K562 (cell line): Measurements from ENCODE around the gene NEURL1B. TPM values are rescaled to one million over a fixed set of nuclear protein-coding genes. Genes with fewer than 3 reads are reported as not detected.

ENCODE experiments used
- ATAC-seq: fragments of 200-7000 bp; cut with Tn5 transposase; 3 replicates; pipeline ENCODE4 v1.9.1; 2020; ENCODE audit warnings: moderate library complexity
- BruUV-seq: library from RNA; stranded (reverse); fragments of 400-500 nt; replicated peaks from 2 replicates; lab custom pipeline; 2021; lab: Mats Ljungman, UMichigan
- CTCF ChIA-PET: fragments of 300-600 bp; formaldehyde crosslinking; extraction: SDS; loops from one replicate; lab custom pipeline; 2021; ENCODE audit warnings: low intra/inter-chr PET ratio; lab: Yijun Ruan, JAX
- POLR2A ChIA-PET: fragments of 300-600, 350-650 bp; sonication (Branson Sonifier 250); formaldehyde crosslinking; extraction: SDS; loops from one replicate; lab custom pipeline; 2021; ENCODE audit warnings: antibody characterized with exemption, inconsistent platforms; lab: Yijun Ruan, JAX
- DNase-seq, 4 experiments: peaks; one replicate each; pipeline versions ENCODE4 v3.0.0 to v3.0.0-alpha.2; 2011 to 2018; ENCODE audit warnings: low spot score in 3 of 4, mixed read lengths in 3 of 4; ENCODE audit errors: extremely low read depth in 1 of 4
- FAIRE-seq: peaks from 2 replicates; lab custom pipeline; 2011; peaks lifted over from hg19 to GRCh38; lab: Jason Lieb, UNC
- H2AFZ ChIP-seq: 2 replicates; pipeline ENCODE4 v1.6.0; 2011; ENCODE audit warnings: low read depth, low read length, control low read depth, inconsistent platforms
- H3K27ac ChIP-seq: fragments of 200-600 bp; 3 replicates; pipeline ENCODE4 v1.8.0; 2011; ENCODE audit warnings: low read depth, mild to moderate bottlenecking, control low read depth, inconsistent platforms, low read length, moderate library complexity, mixed read lengths; ENCODE audit errors: extremely low read depth
- H3K27me3 ChIP-seq, 2 experiments: fragments of 300-600 bp in 1 of 2; 2 replicates in 1 of 2; 3 replicates in 1 of 2; pipeline versions ENCODE4 v1.6.0 to v1.8.0; 2011; ENCODE audit warnings: inconsistent platforms in 2 of 2, low read length in 2 of 2, mild to moderate bottlenecking in 1 of 2, mixed read lengths in 1 of 2, moderate library complexity in 1 of 2; ENCODE audit not compliant: control insufficient read depth in 2 of 2, insufficient read depth in 2 of 2
- H3K36me3 ChIP-seq: fragments of 300-600 bp; 3 replicates; pipeline ENCODE4 v1.8.0; 2011; ENCODE audit warnings: mild to moderate bottlenecking, low read length, inconsistent platforms; ENCODE audit not compliant: control insufficient read depth, insufficient read depth
- H3K4me1 ChIP-seq, 2 experiments: fragments of 200-600 bp in 1 of 2; replicated peaks in 1 of 2; 2 replicates in 1 of 2; 3 replicates in 1 of 2; pipeline versions ENCODE4 v1.5.1 to v1.8.0; 2011; ENCODE audit warnings: inconsistent platforms in 2 of 2, low read length in 2 of 2, mild to moderate bottlenecking in 1 of 2, mixed read lengths in 1 of 2, moderate library complexity in 1 of 2; ENCODE audit not compliant: control insufficient read depth in 2 of 2, insufficient read depth in 2 of 2
- H3K4me2 ChIP-seq: 2 replicates; pipeline ENCODE4 v1.6.1; 2011; ENCODE audit warnings: low read length, control low read depth, inconsistent platforms, mixed read lengths; ENCODE audit not compliant: insufficient read depth
- H3K4me3 ChIP-seq: fragments of 200-600 bp; sonication (generic), shearing (Covaris generic); 2 replicates; pipeline ENCODE4 v1.5.1; 2016; ENCODE audit warnings: control low read depth, inconsistent platforms
- H3K79me2 ChIP-seq: fragments of 200-600 bp; 3 replicates; pipeline ENCODE4 v1.8.0; 2011; ENCODE audit warnings: low read length, inconsistent platforms; ENCODE audit not compliant: control insufficient read depth, insufficient read depth
- H3K9ac ChIP-seq, 2 experiments: 2 replicates each; pipeline versions ENCODE4 v1.6.0 to v1.6.1; 2011; ENCODE audit warnings: low read depth in 2 of 2, low read length in 2 of 2, control low read depth in 1 of 2, inconsistent platforms in 1 of 2, mild to moderate bottlenecking in 1 of 2, mixed read lengths in 1 of 2; ENCODE audit not compliant: insufficient read depth in 1 of 2
- H3K9me1 ChIP-seq: one replicate; pipeline ENCODE4 v1.6.0; 2011; ENCODE audit warnings: inconsistent platforms, mild to moderate bottlenecking, low read length, moderate library complexity; ENCODE audit not compliant: control insufficient read depth, insufficient read depth
- H3K9me3 ChIP-seq: replicated peaks from 2 replicates; pipeline ENCODE4 v1.5.1; 2011; ENCODE audit warnings: low read depth, low read length, inconsistent platforms; ENCODE audit not compliant: control insufficient read depth, insufficient read depth
- H4K20me1 ChIP-seq: replicated peaks from 2 replicates; pipeline ENCODE4 v1.6.1; 2011; ENCODE audit warnings: low read length, inconsistent platforms, mixed read lengths; ENCODE audit not compliant: control insufficient read depth, insufficient read depth
- ARNT ChIP-seq, 2 experiments: fragments of 450-650 bp; IDR thresholded peaks; 2 replicates each; pipeline ENCODE4 v1.6.1; 2016; ENCODE audit warnings: mild to moderate bottlenecking in 1 of 2
- XRCC3 ChIP-seq: fragments of 450-650 bp; IDR thresholded peaks from 2 replicates; pipeline ENCODE4 v1.6.1; 2017; ENCODE audit warnings: mild to moderate bottlenecking, moderate library complexity
- XRCC5 ChIP-seq: fragments of 200-400 bp; formaldehyde crosslinking; IDR thresholded peaks from 2 replicates; pipeline ENCODE4 v1.6.1; 2017; ENCODE audit warnings: low read depth, mild to moderate bottlenecking, low read length
- ZNF778 ChIP-seq: fragments of 450-650 bp; formaldehyde crosslinking; IDR thresholded peaks from 2 replicates; pipeline ENCODE4 v1.4.0; 2020; ENCODE audit warnings: mild to moderate bottlenecking, moderate library complexity
- WGBS: fragments of 100-300 bp; shearing (Covaris generic); methylation state at CpG from one replicate; pipeline ENCODE4 v1.1.6; 2016; ENCODE audit warnings: low coverage, mixed read lengths; ENCODE audit not compliant: insufficient coverage; ENCODE audit errors: missing lambda C conversion rate; 5-methylcytosine and 5-hydroxymethylcytosine counted together
- in situ Hi-C: fragments of 300-500 bp; cut with MboI; formaldehyde crosslinking; loops from 4 replicates; pipeline ENCODE4 v1.15.0; 2018; ENCODE audit warnings: inconsistent platforms, mixed read lengths
- intact Hi-C: fragments of 100-400 bp; cut with micrococcal nuclease; formaldehyde crosslinking; loops from 2 replicates; pipeline ENCODE4 v1.14.2; 2022
- polyA plus RNA-seq, 8 experiments: library from polyadenylated mRNA; depleted of rRNA in 4 of 8; stranded (reverse) in 5 of 8; unstranded in 3 of 8; fragments of >200 nt; fragmentation: Nextera tagmentation in 2 of 8; fragmentation: Illumina TruSeq in 1 of 8; extraction: Ambion mirVana in 2 of 8; extraction: Trizol in 1 of 8; gene quantifications; 2 replicates each; pipeline versions ENCODE4 v1.2.1 to v1.2.3, GENCODE V29; 2011 to 2014; ENCODE audit warnings: inconsistent platforms in 1 of 8, missing spikeins in 1 of 8
- total RNA-seq, 7 experiments: library from RNA; depleted of rRNA in 6 of 7; stranded (reverse); fragments of >200 nt in 6 of 7; fragmentation: Illumina TruSeq in 2 of 7; extraction: Trizol in 2 of 7; gene quantifications; 2 replicates each; pipeline versions ENCODE4 v1.2.1 to v1.2.3, GENCODE V29; 2011 to 2021; ENCODE audit warnings: low replicate concordance in 1 of 7
- TF ChIP-seq, protein P1 (sequence below): fragments of 450-650 bp; IDR thresholded peaks from 2 replicates; pipeline ENCODE4 v1.6.1; 2016; ENCODE audit warnings: borderline replicate concordance
- TF ChIP-seq, protein P2 (sequence below), 3 experiments: fragments of 200-800 bp in 1 of 3; fragments of 250-450 bp in 1 of 3; fragments of 450-650 bp in 1 of 3; sonication (Bioruptor Pico) in 1 of 3; sonication (Bioruptor generic) in 1 of 3; formaldehyde crosslinking in 1 of 3; IDR thresholded peaks; 2 replicates each; pipeline versions ENCODE4 v1.6.1 to v1.8.0; 2016 to 2022; ENCODE audit warnings: mild to moderate bottlenecking in 2 of 3, missing genetic modification characterization in 2 of 3, missing compliant biosample characterization in 1 of 3, moderate library complexity in 1 of 3

Gene NEURL1B
- total and polyA plus RNA-seq, 9 of the 15 experiments (the other 6 are each of a cell fraction or from before 2014, with no cell fraction given) = 0.04 TPM; not detected in 8

DNA sequence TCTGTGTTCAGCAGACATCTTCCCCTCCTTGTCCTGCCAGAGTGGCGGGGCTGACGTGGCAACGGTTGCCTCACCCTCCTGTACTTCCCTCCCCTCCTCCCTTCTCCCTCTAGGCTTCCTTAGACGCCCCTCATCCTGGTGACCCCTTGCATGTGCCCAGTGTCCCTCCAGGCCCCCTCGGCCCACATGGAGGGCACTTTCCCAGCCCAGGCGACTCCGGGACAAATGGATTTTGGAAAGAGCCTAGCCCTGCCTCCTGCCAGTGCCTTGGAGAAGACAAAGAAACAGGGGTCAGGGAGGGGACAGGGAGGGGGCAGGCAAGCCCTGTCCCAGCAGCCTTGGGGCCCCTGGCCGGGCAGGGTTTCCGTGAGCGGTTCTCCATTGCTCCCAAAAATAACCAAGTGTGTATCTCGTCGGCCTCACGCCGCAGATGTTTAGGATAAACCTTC lies 38.3 kb upstream of the NEURL1B start:
- Histone ChIP-seq H3K79me2 (no peaks in the 10 kb centered on the region), H3K27ac (no peak overlapping the region), H3K36me3 (no peaks in the 10 kb centered on the region), H3K9me1 (peaks cover 3% of the 10 kb centered on the region), H3K4me2 (no peak overlapping the region), H4K20me1 (no peaks in the 10 kb centered on the region), H3K9me3 (no peaks in the 10 kb centered on the region), H3K9ac (no peak overlapping the region), H3K4me3 (no peak overlapping the region), H3K4me1 (no peaks in the 10 kb centered on the region), H3K27me3 (peaks cover 8 to 42% of the 10 kb centered on the region in 2 experiments; a peak in 4 of 5 replicates), H2AFZ (no peak overlapping the region)
- ATAC-seq (no peak), FAIRE-seq (no peak), DNase-seq (no peak)
- in situ Hi-C loops (no loop called here), intact Hi-C loops (no loop called here)
- under 1% methylated on average over 10 of the region's 14 CpGs for WGBS
- TF ChIP-seq ARNT (IDR thresholded peaks at IDR 0.05) (no peak), XRCC3 (no peak), XRCC5 (no peak), ZNF778 (CRISPR knock-in tag) (no peak)
- TF ChIP-seq, protein P1, sequence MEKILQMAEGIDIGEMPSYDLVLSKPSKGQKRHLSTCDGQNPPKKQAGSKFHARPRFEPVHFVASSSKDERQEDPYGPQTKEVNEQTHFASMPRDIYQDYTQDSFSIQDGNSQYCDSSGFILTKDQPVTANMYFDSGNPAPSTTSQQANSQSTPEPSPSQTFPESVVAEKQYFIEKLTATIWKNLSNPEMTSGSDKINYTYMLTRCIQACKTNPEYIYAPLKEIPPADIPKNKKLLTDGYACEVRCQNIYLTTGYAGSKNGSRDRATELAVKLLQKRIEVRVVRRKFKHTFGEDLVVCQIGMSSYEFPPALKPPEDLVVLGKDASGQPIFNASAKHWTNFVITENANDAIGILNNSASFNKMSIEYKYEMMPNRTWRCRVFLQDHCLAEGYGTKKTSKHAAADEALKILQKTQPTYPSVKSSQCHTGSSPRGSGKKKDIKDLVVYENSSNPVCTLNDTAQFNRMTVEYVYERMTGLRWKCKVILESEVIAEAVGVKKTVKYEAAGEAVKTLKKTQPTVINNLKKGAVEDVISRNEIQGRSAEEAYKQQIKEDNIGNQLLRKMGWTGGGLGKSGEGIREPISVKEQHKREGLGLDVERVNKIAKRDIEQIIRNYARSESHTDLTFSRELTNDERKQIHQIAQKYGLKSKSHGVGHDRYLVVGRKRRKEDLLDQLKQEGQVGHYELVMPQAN = no peak
- TF ChIP-seq, protein P2, sequence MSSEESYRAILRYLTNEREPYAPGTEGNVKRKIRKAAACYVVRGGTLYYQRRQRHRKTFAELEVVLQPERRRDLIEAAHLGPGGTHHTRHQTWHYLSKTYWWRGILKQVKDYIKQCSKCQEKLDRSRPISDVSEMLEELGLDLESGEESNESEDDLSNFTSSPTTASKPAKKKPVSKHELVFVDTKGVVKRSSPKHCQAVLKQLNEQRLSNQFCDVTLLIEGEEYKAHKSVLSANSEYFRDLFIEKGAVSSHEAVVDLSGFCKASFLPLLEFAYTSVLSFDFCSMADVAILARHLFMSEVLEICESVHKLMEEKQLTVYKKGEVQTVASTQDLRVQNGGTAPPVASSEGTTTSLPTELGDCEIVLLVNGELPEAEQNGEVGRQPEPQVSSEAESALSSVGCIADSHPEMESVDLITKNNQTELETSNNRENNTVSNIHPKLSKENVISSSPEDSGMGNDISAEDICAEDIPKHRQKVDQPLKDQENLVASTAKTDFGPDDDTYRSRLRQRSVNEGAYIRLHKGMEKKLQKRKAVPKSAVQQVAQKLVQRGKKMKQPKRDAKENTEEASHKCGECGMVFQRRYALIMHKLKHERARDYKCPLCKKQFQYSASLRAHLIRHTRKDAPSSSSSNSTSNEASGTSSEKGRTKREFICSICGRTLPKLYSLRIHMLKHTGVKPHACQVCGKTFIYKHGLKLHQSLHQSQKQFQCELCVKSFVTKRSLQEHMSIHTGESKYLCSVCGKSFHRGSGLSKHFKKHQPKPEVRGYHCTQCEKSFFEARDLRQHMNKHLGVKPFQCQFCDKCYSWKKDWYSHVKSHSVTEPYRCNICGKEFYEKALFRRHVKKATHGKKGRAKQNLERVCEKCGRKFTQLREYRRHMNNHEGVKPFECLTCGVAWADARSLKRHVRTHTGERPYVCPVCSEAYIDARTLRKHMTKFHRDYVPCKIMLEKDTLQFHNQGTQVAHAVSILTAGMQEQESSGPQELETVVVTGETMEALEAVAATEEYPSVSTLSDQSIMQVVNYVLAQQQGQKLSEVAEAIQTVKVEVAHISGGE (CRISPR knock-in tag; IDR thresholded peaks at IDR 0.05) = no peak
- POLR2A ChIA-PET = no interaction called here
- no TSS peak for BruUV-seq
- CTCF ChIA-PET = no interaction called here
